HepG2 (cell line): ENCODE measurements around the gene RNMT.

Experiments
- CTCF ChIP-seq: sonication (generic); formaldehyde crosslinking; IDR thresholded peaks from 2 replicates; pipeline ENCODE4 v1.5.0; 2020; ENCODE audit warnings: mild to moderate bottlenecking, missing genetic modification reagents, moderate library complexity
- DZIP1 ChIP-seq: sonication (generic); formaldehyde crosslinking; IDR thresholded peaks from 2 replicates; pipeline ENCODE4 v1.5.0; 2020; ENCODE audit warnings: mild to moderate bottlenecking, missing genetic modification reagents
- EP300 ChIP-seq, 3 experiments: sonication (generic) in 1 of 3; formaldehyde crosslinking in 1 of 3; IDR thresholded peaks; 2 replicates each; pipeline versions ENCODE4 v1.5.1 to v1.6.1; 2011 to 2020; ENCODE audit warnings: low read depth in 2 of 3, low read length in 2 of 3, borderline replicate concordance in 1 of 3, improper control_type of control experiment in 1 of 3, mild to moderate bottlenecking in 1 of 3, missing genetic modification reagents in 1 of 3, moderate library complexity in 1 of 3
- GATAD1 ChIP-seq: IDR thresholded peaks from 2 replicates; pipeline ENCODE4 v1.6.1; 2016; ENCODE audit warnings: missing genetic modification reagents, missing compliant biosample characterization
- HDAC6 ChIP-seq: fragments of 200-600 bp; sonication (generic); IDR thresholded peaks from 2 replicates; pipeline ENCODE4 v1.7.0; 2017; ENCODE audit warnings: mild to moderate bottlenecking, antibody characterized with exemption, low read length, low read depth
- SMARCC2 ChIP-seq: fragments of 450-650 bp; IDR thresholded peaks from 2 replicates; pipeline ENCODE4 v1.6.1; 2017; ENCODE audit warnings: antibody characterized with exemption, mild to moderate bottlenecking
- TCF7L2 ChIP-seq: IDR thresholded peaks from 2 replicates; pipeline ENCODE4 v1.6.1; 2011; ENCODE audit warnings: mild to moderate bottlenecking, low read depth, low read length, moderate library complexity
- ZNF331 ChIP-seq: sonication (generic); formaldehyde crosslinking; IDR thresholded peaks from 2 replicates; pipeline ENCODE4 v1.4.0; 2020; ENCODE audit warnings: missing genetic modification reagents
- ZSCAN5A ChIP-seq: sonication (generic); formaldehyde crosslinking; IDR thresholded peaks from 2 replicates; pipeline ENCODE4 v1.8.0; 2022; ENCODE audit warnings: mild to moderate bottlenecking, missing genetic modification reagents, borderline replicate concordance

GRCh38 chr18:13801260-13801601 is 74.8 kb downstream of the RNMT start:
- TF ChIP-seq ZNF331 (CRISPR knock-in tag) (no peak), DZIP1 (CRISPR knock-in tag) (no peak), HDAC6 (no peak), CTCF (CRISPR knock-in tag) (no peak), ZSCAN5A (CRISPR knock-in tag) (no peak), EP300 (IDR thresholded peaks at IDR 0.05; ENCODE audit: low read depth in 2 of 2, low read length in 2 of 2) (no peak), EP300 (CRISPR knock-in tag; IDR thresholded peaks at IDR 0.05; ENCODE audit: borderline replicate concordance) (no peak), SMARCC2 (no peak), TCF7L2 (no peak), GATAD1 (CRISPR knock-in tag) (no peak)
